ENCODE results near the gene ADAMTSL1.

The ADAMTSL1 gene

DNA sequence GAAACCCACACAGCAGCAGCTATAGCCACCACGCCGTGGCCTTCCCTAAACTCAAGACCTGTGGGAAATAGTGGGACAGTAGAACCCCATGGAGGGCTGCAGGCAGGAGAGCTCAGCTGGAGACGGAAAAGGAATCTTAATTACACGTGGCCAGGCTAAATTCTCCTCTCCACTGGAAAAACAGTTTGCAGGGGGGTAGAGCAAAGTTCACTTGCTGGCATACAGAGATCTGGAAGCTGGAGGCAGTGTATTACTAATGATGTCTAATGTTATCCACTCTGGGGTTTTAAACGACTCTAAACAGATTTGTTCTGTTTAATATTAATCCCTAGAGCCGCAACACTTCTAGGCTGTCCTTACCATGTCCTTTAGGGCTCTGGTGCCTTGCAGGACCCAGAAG, 302.0 kb downstream of the ADAMTSL1 start:
- DNase-seq (ENCODE audit: low spot score): no peak

DNA sequence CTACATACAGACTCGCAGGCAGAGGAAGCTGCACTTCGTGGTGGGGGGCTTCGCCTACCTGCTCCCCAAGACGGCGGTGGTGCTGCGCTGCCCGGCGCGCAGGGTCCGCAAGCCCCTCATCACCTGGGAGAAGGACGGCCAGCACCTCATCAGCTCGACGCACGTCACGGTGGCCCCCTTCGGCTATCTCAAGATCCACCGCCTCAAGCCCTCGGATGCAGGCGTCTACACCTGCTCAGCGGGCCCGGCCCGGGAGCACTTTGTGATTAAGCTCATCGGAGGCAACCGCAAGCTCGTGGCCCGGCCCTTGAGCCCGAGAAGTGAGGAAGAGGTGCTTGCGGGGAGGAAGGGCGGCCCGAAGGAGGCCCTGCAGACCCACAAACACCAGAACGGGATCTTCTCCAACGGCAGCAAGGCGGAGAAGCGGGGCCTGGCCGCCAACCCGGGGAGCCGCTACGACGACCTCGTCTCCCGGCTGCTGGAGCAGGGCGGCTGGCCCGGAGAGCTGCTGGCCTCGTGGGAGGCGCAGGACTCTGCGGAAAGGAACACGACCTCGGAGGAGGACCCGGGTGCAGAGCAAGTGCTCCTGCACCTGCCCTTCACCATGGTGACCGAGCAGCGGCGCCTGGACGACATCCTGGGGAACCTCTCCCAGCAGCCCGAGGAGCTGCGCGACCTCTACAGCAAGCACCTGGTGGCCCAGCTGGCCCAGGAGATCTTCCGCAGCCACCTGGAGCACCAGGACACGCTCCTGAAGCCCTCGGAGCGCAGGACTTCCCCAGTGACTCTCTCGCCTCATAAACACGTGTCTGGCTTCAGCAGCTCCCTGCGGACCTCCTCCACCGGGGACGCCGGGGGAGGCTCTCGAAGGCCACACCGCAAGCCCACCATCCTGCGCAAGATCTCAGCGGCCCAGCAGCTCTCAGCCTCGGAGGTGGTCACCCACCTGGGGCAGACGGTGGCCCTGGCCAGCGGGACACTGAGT, 303.2 kb downstream of the ADAMTSL1 start:
- no peak for DNase-seq (ENCODE audit: low spot score)

DNA sequence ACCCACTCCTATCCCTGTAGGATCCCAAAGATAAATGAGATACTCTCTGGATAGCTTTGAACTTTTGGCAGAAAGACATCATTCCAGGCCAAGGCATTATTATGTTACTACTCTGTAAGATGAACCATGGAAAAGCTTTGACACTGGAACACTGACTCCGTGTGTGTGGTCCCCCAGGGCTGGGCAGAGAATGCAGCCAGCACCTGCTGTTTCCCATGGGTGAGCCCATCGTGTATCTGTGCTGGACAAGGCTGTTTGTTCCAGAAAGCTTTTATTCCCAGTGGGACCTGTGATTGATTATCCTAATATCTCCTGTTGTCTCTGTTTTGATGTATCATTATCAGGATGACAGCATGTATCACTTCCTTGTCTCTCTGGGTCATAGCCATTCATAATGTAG, 304.2 kb downstream of the ADAMTSL1 start:
- DNase-seq (ENCODE audit: low spot score): no peak

DNA sequence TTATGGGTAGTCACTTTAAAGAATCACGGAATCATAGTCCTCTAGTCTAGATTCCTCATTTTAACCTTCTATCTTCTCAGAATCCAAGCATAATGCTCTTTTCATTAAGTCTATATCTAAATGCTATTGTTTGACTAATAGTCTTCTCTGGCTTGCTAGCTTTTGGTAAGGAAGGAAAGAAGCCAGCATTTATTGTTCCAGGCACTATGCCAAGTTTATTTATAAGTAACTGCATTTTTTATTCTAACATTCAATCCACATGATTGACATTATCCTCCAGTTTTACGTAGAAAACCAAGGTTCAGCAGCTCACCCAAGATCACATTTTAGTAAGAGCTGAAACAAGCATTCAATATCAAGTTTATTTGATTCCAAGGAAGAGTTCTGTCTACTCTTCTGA, 304.9 kb downstream of the ADAMTSL1 start:
- no peak for DNase-seq (ENCODE audit: low spot score)

DNA sequence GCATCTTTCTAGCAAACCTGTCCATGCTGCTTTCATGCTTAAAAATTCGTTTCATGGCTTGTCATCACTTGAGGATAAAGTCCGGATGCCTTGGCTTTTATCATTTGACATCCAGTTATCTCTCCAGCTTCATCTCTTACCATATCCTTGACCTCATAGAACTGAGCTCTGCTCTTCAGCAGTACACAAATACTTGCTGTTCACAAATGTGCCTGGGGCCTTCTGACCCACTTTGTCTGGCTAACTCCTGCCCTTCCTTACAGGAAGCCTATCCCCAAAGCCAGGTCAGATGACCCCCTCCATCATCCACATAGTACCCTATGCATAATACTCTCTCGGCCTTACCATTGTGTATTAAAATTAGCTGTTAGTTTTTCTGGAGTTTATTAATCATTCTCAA, 310.0 kb downstream of the ADAMTSL1 start:
- no peak for DNase-seq (ENCODE audit: low spot score)

DNA sequence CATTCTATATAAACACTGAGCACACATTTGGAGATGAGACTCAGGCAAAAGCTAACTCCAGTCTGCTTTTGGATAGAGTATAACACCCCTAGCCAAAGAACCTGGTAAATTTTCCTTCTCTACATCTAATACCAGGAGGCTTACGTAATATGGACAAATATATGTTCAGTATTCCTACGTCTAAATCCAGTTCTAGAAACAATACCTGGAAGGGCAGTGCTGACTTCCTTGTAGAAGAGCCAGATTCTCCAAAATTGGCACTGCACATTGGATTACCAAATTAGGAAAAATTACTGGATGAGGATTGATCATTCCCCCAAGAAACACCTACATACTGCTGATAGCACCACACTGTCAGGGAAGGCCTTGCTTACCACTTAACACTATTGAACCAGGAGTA, 311.7 kb downstream of the ADAMTSL1 start:
- no peak for DNase-seq (ENCODE audit: low spot score)

DNA sequence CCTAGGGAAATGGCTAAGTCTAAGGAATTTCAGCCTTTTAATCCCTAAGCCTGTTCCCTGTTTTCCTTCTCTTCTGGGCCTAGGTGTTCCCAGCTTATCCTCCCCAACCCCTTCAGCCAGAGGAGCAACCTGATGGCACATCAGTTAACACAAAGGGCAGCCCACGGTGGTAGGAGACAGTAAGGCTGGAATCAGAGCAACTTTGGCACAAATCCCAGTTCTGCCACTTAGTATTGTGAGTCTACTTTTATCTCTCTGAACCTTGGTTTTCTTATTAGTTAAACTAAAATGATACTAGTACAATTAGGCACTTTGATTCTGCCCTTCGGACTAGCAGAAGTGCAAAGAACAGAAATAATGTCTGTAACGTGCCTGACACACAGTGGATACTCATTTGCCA, 312.2 kb downstream of the ADAMTSL1 start:
- DNase-seq (ENCODE audit: low spot score): no peak

DNA sequence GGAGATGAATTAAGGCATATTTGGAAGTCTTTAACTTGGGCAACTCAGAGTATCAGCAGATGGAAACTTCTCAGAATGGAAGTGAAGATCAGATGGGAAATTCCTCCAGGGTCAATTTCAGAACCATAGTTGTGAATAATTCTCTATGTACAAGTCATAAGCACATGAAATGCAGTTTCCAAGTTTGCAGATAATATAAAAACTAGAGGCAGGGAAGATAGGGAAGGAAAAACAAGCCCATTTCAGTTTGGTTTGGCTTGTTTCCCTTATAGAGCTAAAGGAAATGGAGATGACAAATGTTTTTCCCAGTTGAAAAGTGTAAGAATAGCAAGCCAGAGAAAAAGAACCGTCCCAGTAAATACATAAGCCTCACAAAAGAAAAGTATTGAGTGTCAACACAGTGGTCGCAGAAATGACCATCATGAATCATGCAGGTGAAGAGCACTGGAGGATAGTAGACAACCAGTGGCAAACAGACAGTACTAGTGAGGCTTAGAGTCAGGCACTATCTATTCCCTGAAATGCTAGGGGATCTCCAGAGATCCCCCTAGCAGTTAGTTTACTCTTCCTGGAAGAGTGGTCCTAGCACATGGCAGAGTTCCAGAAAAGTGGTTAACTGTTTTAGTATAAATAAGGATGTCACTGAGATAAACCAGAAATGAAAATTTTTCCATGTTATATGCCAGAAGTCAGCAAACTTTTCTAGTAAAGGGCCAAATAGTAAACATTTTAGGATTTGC, 313.1 kb downstream of the ADAMTSL1 start:
- no peak for DNase-seq (ENCODE audit: low spot score)

DNA sequence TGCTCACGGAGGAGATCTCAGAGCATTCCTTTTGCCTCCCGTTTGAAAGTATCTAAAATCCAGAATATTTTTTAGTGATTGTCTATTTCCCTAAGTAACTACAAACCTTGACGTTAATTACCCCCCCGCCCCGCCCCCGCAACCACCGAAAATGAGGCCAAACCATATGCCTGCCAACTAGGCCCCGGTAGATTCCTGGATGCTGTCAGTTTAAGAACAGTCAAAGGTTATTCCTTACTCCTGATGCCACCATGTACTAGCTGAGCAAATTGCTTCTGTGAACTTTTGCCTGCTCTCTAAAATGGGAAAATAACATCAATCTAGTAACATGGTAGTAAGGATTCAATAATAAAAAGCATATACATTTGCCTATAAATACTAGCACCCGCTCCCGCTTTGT, 314.3 kb downstream of the ADAMTSL1 start:
- DNase-seq (ENCODE audit: low spot score): no peak

DNA sequence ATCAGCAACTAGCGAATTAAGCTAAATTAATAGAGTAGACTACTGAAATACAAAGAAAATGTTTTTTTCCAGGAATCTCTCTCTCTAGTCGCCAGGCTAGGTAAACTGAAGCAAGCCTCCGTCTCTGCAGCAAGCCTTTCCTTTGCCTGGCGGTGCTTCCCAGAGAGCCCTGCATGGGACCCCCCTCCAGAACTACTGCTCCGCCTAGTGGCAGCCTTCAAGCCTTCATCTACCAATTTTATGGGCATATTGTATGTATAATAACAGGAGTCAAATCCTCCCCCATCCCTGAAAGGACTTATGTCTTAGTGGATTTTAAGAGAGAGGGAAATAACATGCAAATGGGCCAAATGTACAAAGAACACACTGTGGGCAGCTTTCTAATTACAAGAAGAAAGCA, 317.1 kb downstream of the ADAMTSL1 start:
- DNase-seq (ENCODE audit: low spot score): peak; percentile 21

DNA sequence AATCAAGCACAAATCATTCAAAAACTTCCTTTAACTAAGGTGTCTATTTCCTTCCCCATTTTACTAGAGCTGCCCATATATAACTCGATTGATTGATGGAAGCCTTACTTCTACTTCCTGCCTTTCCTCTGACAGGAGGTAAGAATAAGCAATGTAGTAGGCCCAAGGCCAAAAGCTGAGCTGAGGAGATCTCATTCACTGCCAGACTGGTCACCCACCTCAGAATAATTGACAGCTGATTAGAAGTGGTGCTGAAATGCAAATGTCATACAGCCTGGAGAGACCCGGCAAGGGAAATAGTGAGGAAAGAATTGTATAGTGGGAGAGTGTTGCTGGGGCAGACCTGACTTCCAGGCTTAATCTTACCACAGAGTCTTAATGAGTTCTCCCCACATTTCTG, 319.2 kb downstream of the ADAMTSL1 start:
- DNase-seq (ENCODE audit: low spot score): no peak

DNA sequence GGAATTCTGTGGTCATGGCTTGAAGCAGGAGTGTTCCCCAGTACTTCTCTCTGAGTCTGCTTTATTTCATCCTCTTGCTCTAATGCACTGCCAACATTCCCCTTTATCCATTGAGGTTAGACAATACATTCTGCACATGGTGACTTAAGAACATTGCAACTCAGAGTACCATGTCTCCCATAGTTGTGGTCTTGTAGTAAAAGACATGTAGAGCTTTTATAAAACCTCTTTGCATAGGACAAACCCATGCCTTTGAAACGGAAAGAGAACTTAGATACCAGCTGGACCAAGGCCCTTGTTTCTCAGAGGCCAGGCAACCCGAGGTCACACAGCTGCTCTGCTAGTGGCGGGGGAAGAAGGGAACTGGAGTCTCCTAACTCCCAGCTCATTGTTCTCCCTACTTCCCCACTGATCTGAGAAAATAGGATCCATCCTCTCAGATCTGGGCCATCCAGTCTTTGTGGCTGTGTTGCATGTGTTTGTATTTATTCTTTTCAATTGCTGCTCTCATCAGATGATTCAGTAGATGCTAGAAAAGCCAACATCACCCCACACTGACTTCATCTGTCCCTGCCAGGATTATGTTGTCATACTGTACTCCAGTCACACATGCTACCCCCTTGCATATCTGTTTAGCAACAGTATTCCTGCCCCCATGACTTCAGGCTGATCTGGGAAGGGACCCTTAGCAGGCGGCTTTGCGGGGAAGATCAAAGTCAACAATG, 322.2 kb downstream of the ADAMTSL1 start:
- DNase-seq (ENCODE audit: low spot score): peak; percentile 69

DNA sequence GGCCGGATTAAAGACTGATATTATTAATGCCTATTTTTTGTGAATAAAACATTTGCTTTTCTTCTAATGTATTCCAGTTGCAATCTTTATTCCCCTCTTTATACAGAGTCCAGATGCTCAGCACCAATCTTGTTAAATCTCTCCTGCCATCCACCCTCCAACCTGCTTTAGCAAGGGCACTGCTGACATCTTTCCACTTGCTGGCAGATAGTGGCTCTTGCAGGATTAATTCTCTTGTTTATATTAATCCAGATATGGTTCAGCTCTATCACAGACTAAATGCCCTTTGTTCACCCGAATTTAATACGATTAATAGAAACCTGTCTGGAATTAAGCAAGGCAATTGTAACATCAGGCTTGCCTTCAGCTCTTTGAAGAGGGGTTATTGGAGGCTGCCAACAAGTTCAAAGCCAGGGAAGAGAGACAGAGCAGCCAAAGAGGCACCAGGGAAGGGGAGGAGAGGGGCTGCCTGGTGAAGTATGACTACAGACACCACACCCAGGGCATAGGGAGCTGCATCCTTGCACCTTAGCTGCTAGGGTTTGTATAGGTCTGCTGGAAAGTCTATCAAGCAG, 322.8 kb downstream of the ADAMTSL1 start:
- no peak for DNase-seq (ENCODE audit: low spot score)

DNA sequence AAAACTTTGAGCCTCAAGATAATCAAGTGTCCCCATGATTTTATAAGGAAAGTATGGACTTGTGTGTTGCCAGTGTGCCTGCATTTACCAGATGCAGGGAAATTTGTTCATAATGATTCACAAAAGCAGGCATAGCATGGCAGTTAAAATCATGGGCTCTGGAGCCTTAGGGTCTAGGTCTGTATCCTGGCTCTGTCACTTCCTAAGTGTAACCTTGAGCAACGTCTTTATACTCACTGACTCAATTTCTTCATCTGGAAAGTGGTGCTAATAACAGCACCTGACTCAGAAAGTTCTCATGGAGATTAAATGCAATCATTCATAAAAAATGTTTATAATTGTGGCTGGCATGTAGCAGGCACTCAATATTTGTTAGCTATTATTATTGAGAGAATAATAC, 324.2 kb downstream of the ADAMTSL1 start:
- DNase-seq (ENCODE audit: low spot score): no peak

DNA sequence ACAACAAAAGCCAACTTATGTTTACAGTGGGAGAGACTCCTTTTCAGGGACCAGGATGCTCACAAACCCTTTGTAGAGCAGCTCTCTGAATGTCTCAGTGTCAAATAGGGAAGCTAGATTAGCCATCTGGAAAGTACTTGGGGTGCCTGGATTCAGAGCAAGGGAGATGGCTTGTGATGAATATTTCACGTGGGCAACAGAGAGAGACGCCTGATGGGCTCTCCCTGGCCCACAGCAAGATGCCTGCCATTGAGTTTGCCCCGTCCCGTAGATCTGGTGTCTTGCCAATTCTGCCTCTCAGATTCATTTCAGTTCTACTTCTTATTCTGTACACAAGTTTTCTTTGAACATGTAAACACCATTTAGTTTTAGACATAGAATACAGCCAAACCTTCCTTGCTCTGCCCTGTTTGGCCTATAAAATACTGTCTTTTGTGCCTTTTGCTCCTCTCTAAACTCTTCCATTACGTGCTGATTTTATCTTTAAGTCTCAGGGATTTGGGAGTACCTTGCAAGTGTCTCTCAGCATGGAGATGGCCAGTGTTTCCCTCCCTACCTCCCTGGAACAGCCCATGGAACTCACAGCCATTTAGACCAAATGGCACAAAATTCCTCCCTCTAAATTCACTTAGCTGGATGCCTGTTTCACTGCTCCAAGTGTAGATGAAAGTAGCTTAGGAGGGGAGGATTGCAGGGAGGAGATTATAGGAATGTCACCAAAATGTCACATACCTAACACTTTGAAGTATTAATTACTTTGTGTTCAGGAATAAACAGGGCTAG, 324.7 kb downstream of the ADAMTSL1 start:
- DNase-seq (ENCODE audit: low spot score): no peak

DNA sequence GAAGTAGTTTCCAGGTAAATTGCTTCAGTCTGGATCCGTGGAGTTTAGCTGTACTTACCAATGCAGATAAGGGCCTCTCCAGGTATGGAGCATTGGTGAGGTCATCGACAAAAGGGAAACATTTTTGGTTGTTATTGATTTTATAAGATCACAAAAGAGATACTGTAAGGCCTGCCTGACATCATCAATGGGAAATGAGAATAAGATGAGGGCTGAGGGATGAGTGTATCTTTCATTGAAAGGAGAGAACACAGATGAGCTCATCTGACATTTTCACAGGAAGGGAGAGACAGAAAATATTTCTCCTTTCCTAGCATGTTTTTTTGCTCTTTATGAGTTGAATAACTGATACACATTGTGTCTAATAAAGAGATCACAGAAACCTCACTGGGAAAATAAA, 325.5 kb downstream of the ADAMTSL1 start:
- DNase-seq (ENCODE audit: low spot score): no peak

DNA sequence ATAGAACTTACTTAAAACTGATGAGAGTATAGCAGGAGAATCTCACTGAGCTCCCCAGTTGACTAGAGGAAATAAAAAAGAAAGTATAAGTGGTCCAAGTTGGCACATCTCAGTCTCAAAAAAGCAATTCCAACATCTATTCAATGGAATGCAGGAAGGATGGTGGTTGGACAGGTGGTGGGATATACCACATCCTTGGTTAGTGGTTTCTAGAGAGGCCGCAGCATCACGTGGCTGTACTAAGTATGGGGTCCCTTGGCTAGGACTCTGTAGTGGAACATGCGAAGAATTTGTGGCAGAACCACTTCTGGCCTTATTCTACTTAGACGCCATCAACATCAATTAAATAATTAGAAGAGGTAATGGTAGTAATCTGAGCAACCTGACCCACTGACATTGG, 326.6 kb downstream of the ADAMTSL1 start:
- DNase-seq (ENCODE audit: low spot score): no peak

DNA sequence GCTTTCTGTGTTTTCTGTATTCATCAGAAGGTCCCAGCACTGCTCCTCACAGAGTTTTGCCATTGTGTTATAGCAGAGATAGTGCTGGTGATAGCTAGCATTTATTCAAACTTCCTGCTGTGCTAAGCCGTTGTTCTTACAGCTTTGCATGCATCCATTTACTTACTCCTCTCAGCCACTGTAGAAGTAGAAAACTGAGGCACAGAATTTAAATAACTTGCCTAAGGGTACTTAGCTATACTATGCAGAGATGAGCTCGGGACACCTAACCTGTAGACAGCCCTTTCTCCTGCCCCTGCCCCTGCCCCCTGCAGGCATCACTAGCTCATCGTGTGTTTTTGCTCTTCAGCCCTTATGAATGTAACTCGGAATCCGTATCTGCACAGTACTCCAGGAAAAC, 331.4 kb downstream of the ADAMTSL1 start:
- no peak for DNase-seq (ENCODE audit: low spot score)

DNA sequence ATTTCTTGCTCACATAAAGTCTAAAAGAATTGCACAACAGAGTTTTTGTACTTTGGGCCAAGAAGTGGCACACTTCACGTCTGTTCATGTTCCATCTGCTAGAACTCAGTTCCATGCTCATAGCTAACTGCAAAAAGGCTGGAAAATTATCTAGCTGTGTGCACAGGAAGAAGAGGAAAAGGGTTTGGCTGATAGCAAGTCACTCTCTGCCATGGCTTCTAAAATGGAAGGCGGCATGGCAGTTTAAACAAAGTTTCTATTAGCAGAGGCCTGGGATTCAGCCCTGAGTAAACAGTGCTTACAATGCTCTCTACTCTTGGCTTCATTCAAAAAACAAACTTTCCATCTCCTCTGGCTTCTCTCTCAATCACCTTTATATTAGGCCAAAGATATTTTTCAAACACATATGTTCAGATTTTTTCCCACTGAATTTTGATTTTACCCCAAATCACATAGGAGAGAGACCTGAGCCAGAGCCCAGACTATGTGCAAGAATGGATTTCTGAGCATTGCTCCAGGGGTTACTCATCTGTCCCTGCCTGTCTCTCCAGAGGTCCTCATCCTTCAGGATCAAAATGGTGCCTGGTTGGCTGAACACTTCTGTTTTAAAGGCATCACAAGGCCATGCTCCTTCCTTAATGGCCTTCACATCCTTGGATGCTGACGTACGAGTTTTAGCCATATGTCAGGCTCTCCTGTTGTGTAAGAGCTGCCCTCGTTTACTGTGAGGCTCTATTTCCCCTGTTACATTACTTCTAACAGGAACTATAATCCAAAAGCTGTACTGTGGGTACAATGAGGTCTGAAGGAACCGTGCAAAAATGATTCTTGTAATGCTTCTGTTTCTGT, 332.5 kb downstream of the ADAMTSL1 start:
- DNase-seq (ENCODE audit: low spot score): no peak

DNA sequence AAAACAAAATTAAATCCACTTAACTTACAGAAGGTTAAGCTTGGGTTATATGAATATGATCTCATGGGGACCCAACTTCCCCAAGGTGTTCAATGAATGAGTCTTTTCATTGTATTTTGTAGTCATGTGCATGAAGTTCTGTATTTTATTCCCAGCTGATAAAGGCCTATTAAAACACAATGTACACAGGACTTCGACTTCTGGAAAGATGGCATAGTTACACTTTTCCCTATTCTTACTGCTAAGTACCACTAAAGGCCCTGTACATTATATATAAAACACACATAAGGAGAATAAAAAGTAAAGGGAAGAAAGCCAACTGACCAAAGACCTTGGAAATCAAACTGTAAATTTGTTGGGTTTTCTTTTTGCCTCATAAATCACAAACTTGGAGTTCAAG, 336.6 kb downstream of the ADAMTSL1 start:
- DNase-seq (ENCODE audit: low spot score): no peak

DNA sequence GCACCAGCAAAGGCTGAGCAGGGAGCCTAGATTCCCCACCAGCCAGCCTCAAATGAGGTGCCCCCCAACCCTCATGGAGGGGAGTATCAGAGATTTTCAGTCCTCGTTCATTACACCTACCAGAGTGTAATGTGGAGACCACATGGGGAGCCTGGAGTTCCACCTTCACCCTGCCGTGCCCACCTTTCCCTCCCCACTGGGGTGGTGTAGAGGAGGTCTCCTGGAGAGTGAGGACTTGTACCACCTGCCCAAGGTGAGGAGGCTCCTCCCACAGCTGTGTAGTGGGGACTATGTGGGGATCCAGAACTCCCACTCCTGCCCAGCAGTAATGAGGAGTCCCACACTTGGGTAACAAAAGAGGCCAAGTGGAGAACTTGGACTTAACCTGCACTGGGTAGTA, 337.2 kb downstream of the ADAMTSL1 start:
- DNase-seq (ENCODE audit: low spot score): no peak

All from globus pallidus (tissue), 1 donor.